SK-N-SH (cell line): Measurements from ENCODE around the gene OR2Y1. TPM values are rescaled to one million over a fixed set of nuclear protein-coding genes. Genes with fewer than 3 reads are reported as not detected.
"Not testable (repeated sequence)": the region's sequence is repeated elsewhere in the genome, so short reads cannot be mapped to it uniquely, and the experiment has no call there.

Experiments
- CTCF ChIA-PET: fragments of 300-600, 350-600 bp; formaldehyde crosslinking; extraction: SDS; loops from one replicate; lab custom pipeline; 2021; lab: Yijun Ruan, JAX
- POLR2A ChIA-PET: fragments of 350-600 bp; sonication (Branson Sonifier 250); formaldehyde crosslinking; extraction: SDS; loops from one replicate; lab custom pipeline; 2020; ENCODE audit warnings: antibody characterized with exemption, inconsistent platforms; lab: Yijun Ruan, JAX
- DNase-seq: peaks from one replicate; pipeline ENCODE4 v3.0.0; 2012
- H2AFZ ChIP-seq: fragments of 200-600 bp; sonication (generic); 2 replicates; pipeline ENCODE4 v1.8.1; 2016; ENCODE audit warnings: antibody characterized with exemption, mild to moderate bottlenecking, low read depth
- H3F3A ChIP-seq: fragments of 200-600 bp; sonication (generic); replicated peaks from 2 replicates; pipeline ENCODE3; 2016; ENCODE audit warnings: antibody characterized with exemption, mild to moderate bottlenecking; ENCODE audit not compliant: insufficient read depth
- H3K27ac ChIP-seq, 2 experiments: fragments of 200-500 bp in 1 of 2; fragments of 200-600 bp in 1 of 2; sonication (Bioruptor generic) in 1 of 2; sonication (generic), shearing (Covaris generic) in 1 of 2; 2 replicates each; pipeline versions ENCODE4 v1.5.1 to v1.6.1; 2014 to 2016; ENCODE audit warnings: low read depth in 2 of 2, inconsistent platforms in 1 of 2, low read length in 1 of 2, mild to moderate bottlenecking in 1 of 2, mixed read lengths in 1 of 2
- H3K27me3 ChIP-seq: fragments of 200-600 bp; sonication (generic), shearing (Covaris generic); 2 replicates; pipeline ENCODE4 v1.6.1; 2016; ENCODE audit warnings: mixed run types; ENCODE audit not compliant: insufficient read depth
- H3K36me3 ChIP-seq, 2 experiments: fragments of 200-500 bp in 1 of 2; fragments of 200-600 bp in 1 of 2; sonication (Bioruptor generic) in 1 of 2; sonication (generic) in 1 of 2; replicated peaks in 1 of 2; 2 replicates each; pipeline versions ENCODE3 to v1.5.1; 2014 to 2016; ENCODE audit warnings: low read length in 1 of 2, mild to moderate bottlenecking in 1 of 2; ENCODE audit not compliant: insufficient read depth in 2 of 2, control insufficient read depth in 1 of 2
- H3K4me1 ChIP-seq, 2 experiments: fragments of 200-500 bp in 1 of 2; fragments of 200-600 bp in 1 of 2; sonication (Bioruptor generic) in 1 of 2; sonication (generic), shearing (Covaris generic) in 1 of 2; 2 replicates each; pipeline versions ENCODE4 v1.5.1 to v1.6.1; 2014 to 2016; ENCODE audit warnings: low read depth in 1 of 2, low read length in 1 of 2, mixed run types in 1 of 2; ENCODE audit not compliant: insufficient read depth in 2 of 2, control insufficient read depth in 1 of 2
- H3K4me2 ChIP-seq: fragments of 200-600 bp; sonication (generic), shearing (Covaris generic); 2 replicates; pipeline ENCODE4 v1.6.1; 2017; ENCODE audit warnings: mixed run types
- H3K4me3 ChIP-seq, 2 experiments: fragments of 200-500 bp in 1 of 2; fragments of 200-600 bp in 1 of 2; sonication (Bioruptor generic) in 1 of 2; sonication (generic), shearing (Covaris generic) in 1 of 2; 2 replicates each; pipeline versions ENCODE4 v1.5.1 to v1.8.1; 2014 to 2016; ENCODE audit warnings: low read depth in 2 of 2, inconsistent platforms in 1 of 2, low read length in 1 of 2, mild to moderate bottlenecking in 1 of 2, mixed read lengths in 1 of 2, moderate library complexity in 1 of 2
- H3K79me2 ChIP-seq: fragments of 200-600 bp; sonication (generic); 2 replicates; pipeline ENCODE4 v1.8.1; 2017; ENCODE audit warnings: mild to moderate bottlenecking; ENCODE audit not compliant: insufficient read depth
- H3K9ac ChIP-seq: fragments of 200-600 bp; sonication (generic); 2 replicates; pipeline ENCODE4 v1.6.1; 2017; ENCODE audit warnings: mixed run types
- H3K9me2 ChIP-seq: fragments of 200-600 bp; sonication (generic); 2 replicates; pipeline ENCODE4 v1.6.1; 2017; ENCODE audit warnings: mixed run types
- H3K9me3 ChIP-seq: fragments of 200-600 bp; sonication (generic); 2 replicates; pipeline ENCODE4 v1.6.1; 2017; ENCODE audit warnings: mixed run types, mild to moderate bottlenecking, moderate library complexity
- H4K20me1 ChIP-seq: fragments of 200-600 bp; sonication (generic); 2 replicates; pipeline ENCODE4 v1.6.1; 2017; ENCODE audit warnings: mild to moderate bottlenecking, mixed run types; ENCODE audit not compliant: insufficient read depth
- CHD2 ChIP-seq: fragments of 150-350 bp; IDR thresholded peaks from 2 replicates; pipeline ENCODE4 v1.6.1; 2018; ENCODE audit warnings: low read length; ENCODE audit not compliant: partially characterized antibody
- EP300 ChIP-seq, 2 experiments: IDR thresholded peaks; 2 replicates each; pipeline versions ENCODE4 v1.4.0 to v1.6.1; 2012; ENCODE audit warnings: borderline replicate concordance in 1 of 2, low read depth in 1 of 2, low read length in 1 of 2
- GATA2 ChIP-seq: sonication (generic); formaldehyde crosslinking; IDR thresholded peaks from 2 replicates; pipeline ENCODE4 v1.5.0; 2020; ENCODE audit warnings: mild to moderate bottlenecking, missing genetic modification reagents
- MXI1 ChIP-seq: IDR thresholded peaks from 2 replicates; pipeline ENCODE4 v1.6.1; 2012; ENCODE audit warnings: mild to moderate bottlenecking, low read depth, low read length, improper control_type of control experiment
- RCOR1 ChIP-seq: fragments of 150-350 bp; IDR thresholded peaks from 2 replicates; pipeline ENCODE4 v1.6.1; 2017; ENCODE audit warnings: antibody characterized with exemption, low read length
- RFX5 ChIP-seq: IDR thresholded peaks from 2 replicates; pipeline ENCODE4 v1.6.1; 2012; ENCODE audit warnings: mild to moderate bottlenecking, improper control_type of control experiment, low read length
- SIN3A ChIP-seq: IDR thresholded peaks from 2 replicates; pipeline ENCODE4 v1.6.1; 2012; ENCODE audit warnings: low read depth, mild to moderate bottlenecking, low read length, moderate library complexity, borderline replicate concordance
- TAF1 ChIP-seq: IDR thresholded peaks from 2 replicates; pipeline ENCODE4 v1.6.1; 2012; ENCODE audit warnings: low read depth, mild to moderate bottlenecking, low read length, moderate library complexity, borderline replicate concordance
- WGBS: methylation state at CpG from one replicate; pipeline ENCODE4 v1.1.6; 2017; ENCODE audit warnings: low lambda C conversion rate; 5-methylcytosine and 5-hydroxymethylcytosine counted together
- polyA plus RNA-seq, 3 experiments: library from polyadenylated mRNA; depleted of rRNA; stranded (reverse); fragments of >200 nt; gene quantifications; 2 replicates each; pipeline ENCODE4 v1.2.3, GENCODE V29; 2012

OR2Y1 gene
- polyA plus RNA-seq, 1 of the 3 experiments (the other 2 are of a cell fraction), result not detected

DNA sequence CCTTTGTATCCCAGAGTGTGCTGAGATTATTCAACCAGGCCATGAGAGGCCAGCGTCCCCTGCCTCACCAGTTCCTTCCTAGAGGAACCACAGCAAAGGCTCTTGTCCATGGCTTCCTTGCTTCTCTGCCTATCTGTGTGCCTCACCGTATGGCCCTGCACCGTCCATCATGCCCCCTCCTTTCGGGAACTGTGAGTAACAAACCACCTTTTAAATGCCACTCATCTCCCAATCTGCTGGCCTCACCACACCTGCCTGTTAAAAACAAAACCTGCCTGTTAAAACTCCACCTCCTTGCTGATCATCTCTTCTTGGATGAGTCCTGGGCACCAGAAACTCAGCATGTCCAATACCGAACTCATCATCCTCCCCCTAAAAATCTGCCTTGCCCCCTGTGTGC lies 4.4 kb upstream of the OR2Y1 start:
- Histone ChIP-seq H3K36me3 (no peaks in the 10 kb centered on the region), H3K27ac (no peak overlapping the region), H3K4me1 (no peaks in the 10 kb centered on the region), H3F3A (no peaks in the 10 kb centered on the region), H3K9me3 (no peaks in the 10 kb centered on the region), H2AFZ (no peak overlapping the region), H3K79me2 (no peaks in the 10 kb centered on the region), H3K27me3 (peaks cover 40% of the 10 kb centered on the region; the same call in 1 of the 2 replicates), H3K4me3 (no peak overlapping the region), H3K9ac (no peak overlapping the region), H4K20me1 (no peaks in the 10 kb centered on the region), H3K9me2 (no peaks in the 10 kb centered on the region), H3K4me2 (no peak overlapping the region)
- ChIA-PET POLR2A (no interaction called here), CTCF (no interaction called here)
- 0% methylated on average over 5 of the region's 5 CpGs for WGBS
- no peak for DNase-seq
- TF ChIP-seq SIN3A (no peak), TAF1 (no peak), CHD2 (no peak), RFX5 (no peak), RCOR1 (no peak), GATA2 (CRISPR knock-in tag) (no peak)

GRCh38 chr5:180742727-180743126 lies 2.9 kb upstream of the OR2Y1 start:
- Histone ChIP-seq H3K4me2 (no peak overlapping the region), H3K4me3 (no peak overlapping the region), H3K79me2 (no peaks in the 10 kb centered on the region), H2AFZ (no peak overlapping the region), H3K9me3 (no peaks in the 10 kb centered on the region), H3K27ac (no peak overlapping the region), H3K4me1 (no peaks in the 10 kb centered on the region), H3K9me2 (no peaks in the 10 kb centered on the region), H3F3A (no peaks in the 10 kb centered on the region), H3K27me3 (peaks cover 40% of the 10 kb centered on the region; the same call in 1 of the 2 replicates)
- 8% methylated on average over 6 of the region's 6 CpGs for WGBS
- CTCF ChIA-PET, result interaction anchor here (0.9 to 1.3 kb wide), 2 partner anchors 12 to 24 kb away, joined by 3 to 5 read pairs; no protein-coding TSS in a partner anchor
- TF ChIP-seq EP300 (IDR thresholded peaks at IDR 0.05; ENCODE audit: borderline replicate concordance in 1 of 2, low read depth in 1 of 2, low read length in 1 of 2), result no peak
- no peak for TF ChIP-seq MXI1
- TF ChIP-seq CHD2, result no peak
- TF ChIP-seq, all 33 proteins: peak for 0
- no peak overlapping the region for H3K9ac ChIP-seq
- H3K36me3 ChIP-seq, result no peaks in the 10 kb centered on the region
- no peak for DNase-seq
- H4K20me1 ChIP-seq, result no peaks in the 10 kb centered on the region
- POLR2A ChIA-PET, result no interaction called here

- H3K79me2 ChIP-seq, H3F3A ChIP-seq, H3K4me3 ChIP-seq, CTCF ChIA-PET, H3K9me2 ChIP-seq, H4K20me1 ChIP-seq, H3K9ac ChIP-seq, H2AFZ ChIP-seq, H3K4me2 ChIP-seq, H3K4me1 ChIP-seq, H3K36me3 ChIP-seq, POLR2A ChIA-PET, H3K9me3 ChIP-seq, DNase-seq, H3K27ac ChIP-seq: not testable (repeated sequence)
- peaks cover 36% of the 10 kb centered on the region; the same call in 1 of the 2 replicates for H3K27me3 ChIP-seq
- WGBS, result 4% methylated on average over 4 of the region's 4 CpGs
Measured at GRCh38 chr5:180740953-180741352, 1.1 kb upstream of the OR2Y1 start.
